GM18520 (cell line): ENCODE results near the gene MCF2.

Experiments used
- ATAC-seq: cut with Tn5 transposase; IDR thresholded peaks from one replicate; pipeline ENCODE4 v1.9.1; 2021; ENCODE audit not compliant: unreplicated experiment

The MCF2 gene

GRCh38 chrX:139639253-139639652 is 68.7 kb downstream of the MCF2 start:
- no peak for ATAC-seq

GRCh38 chrX:139600105-139600504 is 107.9 kb downstream of the MCF2 start:
- no peak for ATAC-seq

- ATAC-seq, result no peak
These were observed 111.9 kb downstream of the MCF2 start for GRCh38 chrX:139596068-139596467.

GRCh38 chrX:139585613-139586012 is 122.4 kb downstream of the MCF2 start:
- no peak for ATAC-seq

- no peak for ATAC-seq
These were observed 126.9 kb downstream of the MCF2 start for GRCh38 chrX:139581068-139581467.

- ATAC-seq, result no peak
These were observed 141.0 kb downstream of the MCF2 start for GRCh38 chrX:139566981-139567380.

GRCh38 chrX:139563251-139563650 is 144.7 kb downstream of the MCF2 start:
- no peak for ATAC-seq

- ATAC-seq, result no peak
These were observed 147.7 kb downstream of the MCF2 start for GRCh38 chrX:139560221-139560620.

GRCh38 chrX:139559383-139560042 is 148.5 kb downstream of the MCF2 start:
- no peak for ATAC-seq

GRCh38 chrX:139554991-139555675 is 152.8 kb downstream of the MCF2 start:
- no peak for ATAC-seq

- peak; percentile 21 for ATAC-seq
These were observed 153.6 kb downstream of the MCF2 start for GRCh38 chrX:139554376-139554775.

GRCh38 chrX:139544591-139544990 is 163.4 kb downstream of the MCF2 start:
- no peak for ATAC-seq

GRCh38 chrX:139543920-139544319 is 164.0 kb downstream of the MCF2 start:
- ATAC-seq, result no peak

- ATAC-seq, result no peak
These were observed 165.3 kb downstream of the MCF2 start for GRCh38 chrX:139542652-139543051.

- ATAC-seq, result no peak
These were observed 168.8 kb downstream of the MCF2 start for GRCh38 chrX:139538907-139539790.

- ATAC-seq, result no peak
These were observed 174.5 kb downstream of the MCF2 start for GRCh38 chrX:139533444-139533843.

- ATAC-seq, result no peak
These were observed 175.1 kb downstream of the MCF2 start for GRCh38 chrX:139532834-139533233.
